Adipocyte (in vitro differentiated cells): Measurements from ENCODE around the gene FBXO11.

Source experiments
- DNase-seq: peaks from one replicate; pipeline ENCODE4 v3.0.0-alpha.2; 2015; ENCODE audit warnings: low read depth
- H3K27me3 ChIP-seq: replicated peaks from 2 replicates; pipeline ENCODE4 v1.7.0; 2013; ENCODE audit warnings: mild to moderate bottlenecking, low read length, moderate library complexity; ENCODE audit not compliant: control insufficient read depth, insufficient read depth
- H3K36me3 ChIP-seq: 2 replicates; pipeline ENCODE4 v1.7.0; 2013; ENCODE audit warnings: low read length, mild to moderate bottlenecking, moderate library complexity; ENCODE audit not compliant: control insufficient read depth, insufficient read depth, severe bottlenecking
- H3K4me1 ChIP-seq: 2 replicates; pipeline ENCODE4 v1.7.0; 2013; ENCODE audit warnings: mild to moderate bottlenecking, low read length, moderate library complexity; ENCODE audit not compliant: control insufficient read depth, insufficient read depth
- H3K4me3 ChIP-seq: 2 replicates; pipeline ENCODE4 v1.7.0; 2013; ENCODE audit warnings: mild to moderate bottlenecking, low read length, moderate library complexity
- H3K9ac ChIP-seq: 2 replicates; pipeline ENCODE4 v1.7.0; 2013; ENCODE audit warnings: mild to moderate bottlenecking, low read length, moderate library complexity
- H3K9me3 ChIP-seq: 2 replicates; pipeline ENCODE4 v1.7.0; 2013; ENCODE audit warnings: mild to moderate bottlenecking, low read length, moderate library complexity; ENCODE audit not compliant: control insufficient read depth

The FBXO11 gene

GRCh38 chr2:47741637-47742036 lies 164.7 kb downstream of the FBXO11 start:
- no peak for DNase-seq
- Histone ChIP-seq H3K27me3 (peaks cover 51% of the 10 kb centered on the region), H3K4me1 (no peaks in the 10 kb centered on the region), H3K9me3 (no peaks in the 10 kb centered on the region), H3K36me3 (no peaks in the 10 kb centered on the region), H3K4me3 (no peak overlapping the region), H3K9ac (no peak overlapping the region)

- no peaks in the 10 kb centered on the region for H3K4me1 ChIP-seq
- H3K27me3 ChIP-seq: peaks cover 51% of the 10 kb centered on the region
- no peaks in the 10 kb centered on the region for H3K9me3 ChIP-seq
- H3K9ac ChIP-seq: no peak overlapping the region
- DNase-seq: no peak
- H3K4me3 ChIP-seq: no peak overlapping the region
- no peaks in the 10 kb centered on the region for H3K36me3 ChIP-seq
Observed at GRCh38 chr2:47741101-47741500, 165.2 kb downstream of the FBXO11 start.
